ENCODE data around the gene GALNTL6.

- TF ChIP-seq CTCF (conservative IDR thresholded peaks at IDR 0.05) (no peak), EZH2 (IDR thresholded peaks at IDR 0.05; ENCODE audit: low read depth) (no peak)
Measured at GRCh38 chr4:172786039-172786792, 973.0 kb downstream of the GALNTL6 start.
